ENCODE results near the gene FJX1.
A peak's percentile ranks its signal among the peaks of the same experiment; 100 is the strongest.
"Not testable (repeated sequence)": the region's sequence is repeated elsewhere in the genome, so short reads cannot be mapped to it uniquely, and the experiment has no call there.

Gene FJX1

DNA sequence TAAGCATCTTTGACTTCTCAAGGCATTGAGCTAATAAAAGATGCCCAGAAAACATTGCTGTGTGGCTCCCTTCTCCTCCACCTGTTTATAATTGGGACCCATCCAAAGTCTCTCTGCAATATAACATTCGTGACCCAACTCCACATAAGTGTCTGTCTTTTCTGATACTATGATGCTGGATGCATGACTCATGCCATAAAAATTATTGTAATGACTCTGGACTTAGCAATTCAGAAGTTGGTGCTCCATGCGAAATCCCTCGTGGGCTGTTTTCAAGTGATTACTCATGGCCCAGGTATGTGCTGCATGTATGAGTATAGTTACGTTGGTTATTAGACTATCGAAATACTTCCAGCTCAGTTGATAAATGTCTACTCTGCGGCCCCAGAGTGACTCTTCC lies 11.7 kb downstream of the FJX1 start:
- H3K4me3 ChIP-seq (ENCODE audit: low read depth, low read length) = no peak overlapping the region

DNA sequence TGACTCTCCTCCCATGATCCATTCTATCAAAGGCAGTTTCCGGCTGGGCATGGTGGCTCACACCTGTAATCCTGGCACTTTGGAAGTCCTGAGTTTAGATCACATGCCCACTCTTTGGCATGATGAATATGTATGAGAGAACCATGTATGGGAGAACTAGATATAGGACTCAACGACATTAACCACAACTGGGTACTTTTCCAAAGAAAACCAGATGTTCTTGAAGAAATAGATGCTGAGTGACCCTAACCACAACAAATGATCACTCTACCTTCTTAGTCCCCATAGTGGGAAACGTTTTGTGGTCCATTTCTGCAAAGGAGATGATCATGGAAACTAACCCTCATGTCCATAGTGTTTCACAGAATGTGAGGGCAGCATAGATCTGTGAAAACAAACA lies 13.6 kb downstream of the FJX1 start:
- no peak overlapping the region for H3K4me3 ChIP-seq (ENCODE audit: low read depth, low read length)

DNA sequence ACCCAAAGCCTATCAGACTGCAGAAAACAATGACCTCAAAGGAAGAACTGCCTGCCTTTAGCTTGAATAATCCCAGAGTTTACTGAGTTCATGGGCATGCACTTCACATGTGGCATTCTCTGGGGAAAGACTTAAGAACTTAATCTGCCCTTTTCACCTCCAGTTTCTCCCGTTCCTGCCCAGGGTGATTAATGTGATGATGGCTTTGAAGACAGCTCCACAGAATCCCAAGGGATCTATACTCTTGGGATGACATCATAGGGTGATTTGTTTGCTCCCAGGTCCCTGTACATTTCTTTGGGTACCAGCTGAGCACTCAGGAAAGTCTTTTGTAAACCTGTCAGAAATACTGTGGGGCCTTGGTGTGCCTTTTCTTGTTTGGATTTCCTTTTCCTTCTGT lies 14.0 kb downstream of the FJX1 start:
- H3K4me3 ChIP-seq (ENCODE audit: low read depth, low read length) = no peak overlapping the region

DNA sequence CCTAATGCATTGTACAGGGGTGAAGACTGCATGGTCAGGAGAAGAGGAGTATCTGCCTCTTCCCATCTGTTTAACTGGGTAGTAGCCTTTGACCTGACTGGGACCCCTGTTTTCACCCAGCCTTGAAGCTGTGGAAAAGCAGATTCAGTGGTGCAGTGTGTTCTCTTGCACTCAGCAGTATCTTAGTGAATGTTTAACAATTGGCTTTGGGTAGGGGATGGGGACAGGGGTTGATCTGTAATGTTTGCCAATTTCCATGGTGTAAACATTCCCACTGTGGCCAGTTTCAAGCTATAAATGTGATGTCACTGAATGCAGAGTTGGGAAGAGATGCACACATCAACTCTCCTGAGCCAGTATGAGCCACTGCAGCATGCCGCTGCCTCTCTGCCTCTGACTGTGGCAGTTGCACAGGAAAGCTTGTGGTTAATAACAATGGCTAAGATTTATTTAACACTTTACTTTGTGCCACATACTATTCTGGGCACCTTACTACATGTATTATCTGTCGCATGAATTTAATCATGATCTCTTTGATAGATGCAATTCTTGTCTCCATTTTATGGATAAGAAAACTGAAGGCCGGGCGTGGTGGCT lies 15.7 kb downstream of the FJX1 start:
- H3K4me3 ChIP-seq (ENCODE audit: low read depth, low read length) = no peak overlapping the region

DNA sequence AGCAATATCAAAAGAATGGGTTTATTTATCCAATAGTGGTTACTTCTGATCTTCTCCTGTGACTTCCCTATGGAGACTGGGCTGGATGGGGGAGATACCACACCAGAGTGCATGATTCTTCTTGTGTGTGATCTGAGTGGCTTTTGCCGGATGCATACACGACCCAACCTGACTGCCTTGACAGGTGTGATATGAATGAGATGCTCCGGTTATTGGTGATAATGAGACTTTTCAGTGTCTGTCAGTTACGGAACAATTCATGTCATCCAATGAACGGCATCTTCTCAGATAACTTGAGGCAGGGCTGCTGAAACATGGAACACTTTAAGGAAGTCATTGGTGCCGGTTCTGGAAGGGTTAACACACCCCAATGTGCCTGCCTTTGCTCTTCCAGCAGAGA lies 17.7 kb downstream of the FJX1 start:
- H3K4me3 ChIP-seq (ENCODE audit: low read depth, low read length) = no peak overlapping the region

DNA sequence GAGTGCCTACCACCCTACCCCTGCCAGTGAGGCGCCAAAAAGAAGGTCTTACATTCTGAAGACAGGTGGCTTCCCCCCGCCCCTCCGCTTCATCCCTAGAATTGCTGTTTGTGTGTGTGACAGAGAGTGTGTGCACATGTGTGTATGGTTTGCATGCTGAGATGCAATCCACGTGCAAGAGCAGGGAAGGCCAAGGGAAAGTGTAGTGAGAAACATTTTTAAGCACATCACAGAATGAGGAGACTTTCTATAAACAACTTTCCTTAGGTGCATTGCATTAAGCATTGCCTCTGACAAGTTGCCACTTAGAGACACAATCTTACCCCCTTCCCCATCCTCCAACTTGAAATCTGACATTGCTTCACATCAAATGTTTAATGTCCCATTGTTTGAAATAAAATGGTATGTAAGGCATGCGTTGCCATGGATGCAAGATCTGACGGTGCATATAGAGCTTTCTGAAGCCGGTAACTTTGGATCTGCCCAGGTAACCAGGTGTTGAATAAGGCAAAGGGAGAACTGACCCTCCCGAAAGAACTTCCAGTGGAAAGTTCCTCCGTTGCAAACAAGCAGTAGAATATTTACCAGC lies 21.4 kb downstream of the FJX1 start:
- no peak overlapping the region for H3K4me3 ChIP-seq (ENCODE audit: low read depth, low read length)

DNA sequence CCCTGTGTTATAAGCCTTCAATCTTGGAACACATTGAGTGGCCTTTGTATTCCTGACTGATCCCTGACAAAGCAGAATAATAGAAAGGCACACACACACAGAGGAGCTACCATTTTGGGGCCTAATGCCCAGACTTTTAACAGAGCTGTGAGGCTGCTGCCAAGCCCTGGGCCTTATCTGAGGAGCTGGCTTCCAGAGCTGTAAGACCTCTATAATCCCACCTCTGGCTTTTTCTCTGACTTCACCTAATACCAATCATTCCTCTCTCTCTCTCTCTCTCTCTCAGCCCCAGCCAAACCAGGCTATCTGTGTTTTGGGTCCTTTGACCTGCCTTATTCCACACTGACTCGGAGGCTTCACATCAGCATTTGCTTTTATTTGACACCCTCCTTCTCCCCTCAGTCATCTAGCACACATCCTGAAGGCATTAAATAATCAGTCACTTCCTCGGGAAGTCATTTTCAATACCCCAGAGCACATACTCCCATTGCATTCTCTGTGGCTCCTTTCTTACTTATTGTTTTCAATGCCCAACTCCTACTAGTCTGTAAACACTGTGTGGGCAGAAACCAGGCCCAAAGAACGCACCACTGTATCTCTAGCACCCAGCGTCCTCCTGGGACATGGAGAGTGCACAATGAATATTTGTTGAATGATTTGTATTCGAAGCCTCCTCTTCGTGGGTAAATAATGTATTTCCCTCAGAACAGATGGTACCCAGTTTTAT lies 23.1 kb downstream of the FJX1 start:
- no peak overlapping the region for H3K4me3 ChIP-seq (ENCODE audit: low read depth, low read length)

DNA sequence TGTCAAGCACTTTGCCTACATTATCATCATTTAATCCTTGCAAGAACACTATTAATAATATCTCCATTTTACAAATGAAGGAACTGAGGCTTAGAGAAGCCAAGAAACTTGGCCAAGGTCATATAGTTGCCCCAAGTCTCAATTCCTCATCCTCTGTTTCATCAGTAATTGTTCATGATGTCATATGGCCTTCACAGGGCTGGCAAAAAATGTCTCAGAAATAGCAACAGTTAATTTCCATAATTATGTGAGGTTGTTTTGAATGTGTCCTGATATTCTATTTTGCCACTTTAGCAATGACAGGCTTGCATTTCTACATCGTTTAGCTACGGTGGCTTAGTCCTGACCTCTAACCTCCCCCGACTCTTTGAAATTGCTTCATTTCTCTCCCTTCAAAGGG lies 23.7 kb downstream of the FJX1 start:
- H3K4me3 ChIP-seq (ENCODE audit: low read depth, low read length) = no peak overlapping the region

DNA sequence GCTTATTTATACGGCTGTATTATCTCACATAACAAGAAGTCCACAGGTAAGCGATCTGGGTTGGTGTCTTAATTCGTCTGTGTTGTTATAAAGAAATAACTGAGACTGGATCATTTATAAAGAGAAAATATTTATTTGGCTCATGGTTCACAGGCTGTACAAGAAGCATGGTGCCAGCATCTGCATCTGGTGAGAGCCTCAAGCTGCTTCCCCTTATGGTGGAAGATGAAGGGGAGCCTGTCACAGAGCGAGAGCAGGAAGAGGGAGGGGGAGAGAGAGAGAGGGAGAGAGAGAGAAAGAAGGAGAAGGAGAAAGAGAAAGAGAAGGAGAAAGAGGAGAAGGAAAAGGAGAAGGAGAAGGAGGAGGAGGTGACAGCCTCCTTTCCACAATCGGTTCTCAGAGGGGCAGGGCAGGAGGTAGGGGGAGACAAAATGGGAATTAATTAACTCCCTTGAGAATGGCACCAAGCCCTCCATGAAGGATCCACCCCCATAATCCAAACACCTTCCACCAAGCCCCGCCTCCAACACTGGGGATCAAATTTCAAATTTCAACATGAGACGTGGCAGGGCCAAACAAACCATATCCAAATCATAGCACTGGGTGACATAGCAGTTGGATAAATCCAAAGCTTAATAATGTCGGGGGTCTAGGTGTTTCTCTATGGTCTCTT lies 29.3 kb downstream of the FJX1 start:
- H3K4me3 ChIP-seq (ENCODE audit: low read depth, low read length) = no peak overlapping the region

DNA sequence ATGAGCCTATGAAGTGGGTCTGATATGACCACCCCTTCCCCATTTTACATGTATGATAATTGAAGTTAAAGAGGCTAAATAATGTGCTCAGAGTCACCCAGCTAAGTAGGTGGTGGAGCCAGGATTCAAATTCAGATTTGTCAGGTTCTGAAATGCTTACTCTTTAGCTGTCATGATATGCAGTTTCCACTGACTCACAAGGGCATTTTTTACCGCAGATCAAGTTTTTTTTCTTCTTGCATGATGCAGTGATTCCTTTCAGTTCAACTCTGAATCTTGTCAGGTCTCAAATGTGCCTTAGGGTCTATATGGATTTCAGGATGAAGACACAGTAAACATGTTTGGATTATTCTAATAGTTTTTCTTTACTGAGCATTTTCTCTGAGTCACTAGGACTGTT lies 31.7 kb downstream of the FJX1 start:
- H3K4me3 ChIP-seq (ENCODE audit: low read depth, low read length) = no peak overlapping the region

DNA sequence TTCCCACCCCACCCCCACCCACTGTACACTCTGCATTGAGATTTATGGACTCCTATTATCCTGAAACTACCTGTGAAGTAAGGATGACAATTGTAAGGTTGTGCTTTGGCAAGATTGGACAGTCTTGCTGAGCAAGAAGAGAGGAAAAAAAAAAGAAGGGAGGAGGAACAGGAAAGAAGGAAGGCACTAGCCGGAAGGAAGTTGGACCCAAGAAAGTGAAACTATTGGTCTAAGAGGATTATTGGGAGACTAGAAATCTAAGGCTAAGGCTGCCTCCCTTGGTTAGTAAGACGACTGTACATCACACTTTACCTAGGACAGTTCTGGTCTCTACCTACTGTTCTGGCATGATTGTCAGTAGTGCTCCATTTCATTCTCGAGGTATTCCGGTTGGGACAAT lies 32.2 kb downstream of the FJX1 start:
- H3K4me3 ChIP-seq (ENCODE audit: low read depth, low read length) = no peak overlapping the region

DNA sequence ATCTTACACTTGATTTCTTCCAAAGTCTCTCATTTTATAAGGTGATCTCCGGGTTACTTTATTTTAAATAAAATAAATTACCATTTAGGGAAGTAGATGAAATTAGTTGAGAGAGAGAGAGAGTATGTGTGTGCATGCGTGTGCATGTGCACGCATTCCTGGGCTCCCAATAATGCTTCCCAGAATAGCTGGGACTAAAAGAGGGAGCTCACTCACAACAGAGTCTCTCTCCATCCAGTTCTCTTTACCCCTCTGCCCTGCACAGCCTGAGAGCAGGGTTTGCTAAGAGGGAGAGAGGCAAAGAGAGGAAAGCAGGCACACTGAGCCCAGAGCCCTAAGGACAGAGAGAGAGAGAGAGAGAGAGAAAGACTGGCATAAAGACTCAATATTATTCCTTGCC lies 33.0 kb downstream of the FJX1 start:
- no peak overlapping the region for H3K4me3 ChIP-seq (ENCODE audit: low read depth, low read length)

DNA sequence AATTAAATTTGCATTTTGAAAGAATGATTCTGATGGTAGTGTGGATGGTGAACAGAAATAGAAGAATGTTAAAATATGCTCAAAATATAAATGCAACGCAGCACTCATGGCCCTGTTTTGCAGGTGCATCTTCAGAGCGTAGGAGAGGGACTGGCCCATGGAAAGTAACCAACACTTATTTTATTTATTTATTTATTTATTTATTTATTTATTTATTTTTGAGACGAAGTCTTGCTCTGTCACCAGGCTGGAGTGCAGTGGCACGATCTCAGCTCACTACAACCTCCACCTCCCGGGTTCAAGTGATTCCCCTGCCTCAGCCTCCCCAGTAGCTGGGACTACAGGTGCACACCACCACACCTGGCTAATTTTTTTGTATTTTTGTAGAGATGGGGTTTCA lies 34.5 kb downstream of the FJX1 start:
- not testable (repeated sequence) for H3K4me3 ChIP-seq (ENCODE audit: low read depth, low read length)

DNA sequence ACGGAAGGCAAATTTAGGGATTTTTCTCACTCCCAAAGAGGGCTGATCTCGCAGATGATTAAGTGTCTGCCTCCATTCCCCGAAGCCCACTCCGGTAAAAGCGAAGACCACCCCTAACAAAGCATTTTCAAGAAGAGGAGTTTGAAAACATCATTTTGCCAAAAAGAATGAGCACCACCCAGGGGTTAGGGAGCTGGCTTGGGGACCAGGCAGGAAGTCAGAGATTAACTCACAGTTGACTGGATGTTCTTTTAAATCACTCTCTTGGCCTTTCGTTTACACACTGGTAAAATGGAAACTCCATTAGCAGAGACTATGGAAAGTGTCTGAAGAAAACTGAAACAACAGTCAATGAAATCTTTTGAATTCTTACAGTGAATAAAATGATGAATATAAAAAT lies 36.5 kb downstream of the FJX1 start:
- H3K4me3 ChIP-seq (ENCODE audit: low read depth, low read length) = no peak overlapping the region

DNA sequence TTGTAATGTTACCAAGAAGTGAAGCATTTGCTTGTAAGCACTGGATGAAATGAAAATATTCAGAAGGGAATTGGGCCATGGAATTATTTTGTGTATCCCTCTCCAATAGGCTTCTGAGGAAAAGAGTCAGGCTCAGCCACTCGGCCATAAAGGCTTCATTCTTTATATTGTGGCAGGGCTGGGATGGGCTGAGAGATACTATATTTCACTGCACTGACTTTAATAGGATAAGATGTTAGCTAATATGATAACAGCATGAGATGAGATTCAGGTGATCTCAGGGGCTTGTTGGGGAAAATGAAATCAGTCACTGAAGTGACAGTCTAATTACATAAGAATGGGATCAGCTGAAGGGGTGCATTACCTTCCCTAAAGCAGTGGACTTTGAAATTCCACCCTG lies 37.0 kb downstream of the FJX1 start:
- H3K4me3 ChIP-seq (ENCODE audit: low read depth, low read length) = no peak overlapping the region

DNA sequence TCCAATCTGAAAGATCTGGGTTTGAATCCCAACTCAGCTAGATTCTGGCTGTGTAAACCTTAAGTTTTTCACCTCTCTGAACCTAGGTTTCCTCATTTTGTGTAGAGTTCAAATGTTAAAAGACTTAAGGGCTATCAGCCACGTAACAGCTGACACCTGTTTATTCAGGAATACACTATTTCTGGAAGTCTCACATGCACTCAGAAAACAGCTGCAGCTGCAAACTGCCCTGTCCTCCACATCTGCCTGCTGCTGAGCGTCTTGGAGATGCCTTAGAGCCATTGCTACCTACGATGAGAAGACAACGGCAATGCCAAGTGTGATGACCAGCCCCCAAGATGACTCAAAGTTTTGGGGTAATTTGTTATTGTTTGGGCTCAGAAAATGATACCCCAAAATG lies 37.6 kb downstream of the FJX1 start:
- no peak overlapping the region for H3K4me3 ChIP-seq (ENCODE audit: low read depth, low read length)

DNA sequence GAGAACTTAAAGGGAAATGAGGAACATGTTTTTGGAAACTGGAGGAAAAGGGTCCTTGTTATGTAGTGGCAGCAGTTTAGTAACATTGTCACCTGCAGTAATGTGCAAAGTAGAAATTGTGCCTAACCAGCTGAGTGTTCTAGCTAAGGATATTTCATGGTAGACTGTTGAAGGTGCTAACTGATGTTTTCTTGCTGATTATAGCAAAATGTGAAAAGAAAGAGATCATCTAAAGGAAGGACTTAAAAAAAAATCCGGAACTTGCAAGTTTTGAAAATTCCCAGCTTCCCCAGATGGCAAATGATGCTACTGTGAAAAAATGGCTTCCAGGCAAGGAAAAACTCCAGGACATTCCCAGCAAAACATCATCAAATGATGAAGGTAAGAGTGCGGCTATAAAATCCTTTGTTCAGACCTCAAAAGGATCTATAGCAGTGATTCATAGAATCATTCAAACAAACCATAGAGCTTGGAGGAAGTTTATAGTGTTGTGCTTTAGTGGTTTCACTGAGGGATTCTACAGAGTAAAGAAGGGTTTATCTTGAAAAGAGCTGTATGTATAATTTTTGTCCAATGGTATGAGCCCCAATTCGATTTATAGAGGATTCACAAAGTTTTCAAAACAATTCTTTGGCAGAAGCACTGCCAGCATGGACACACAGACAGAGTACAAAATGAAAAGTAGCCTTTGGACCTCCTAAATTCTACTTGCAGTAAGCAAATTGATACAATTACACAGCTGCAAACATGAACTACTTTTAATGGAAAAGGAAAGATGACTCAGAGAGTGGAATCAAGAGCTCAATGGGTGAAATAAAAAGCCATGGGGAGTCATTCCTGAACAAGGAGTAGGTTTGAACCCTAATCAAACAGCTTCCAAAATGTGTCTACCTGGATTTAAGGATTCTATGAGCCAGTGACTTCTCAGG lies 40.0 kb downstream of the FJX1 start:
- no peak overlapping the region for H3K4me3 ChIP-seq (ENCODE audit: low read depth, low read length)

DNA sequence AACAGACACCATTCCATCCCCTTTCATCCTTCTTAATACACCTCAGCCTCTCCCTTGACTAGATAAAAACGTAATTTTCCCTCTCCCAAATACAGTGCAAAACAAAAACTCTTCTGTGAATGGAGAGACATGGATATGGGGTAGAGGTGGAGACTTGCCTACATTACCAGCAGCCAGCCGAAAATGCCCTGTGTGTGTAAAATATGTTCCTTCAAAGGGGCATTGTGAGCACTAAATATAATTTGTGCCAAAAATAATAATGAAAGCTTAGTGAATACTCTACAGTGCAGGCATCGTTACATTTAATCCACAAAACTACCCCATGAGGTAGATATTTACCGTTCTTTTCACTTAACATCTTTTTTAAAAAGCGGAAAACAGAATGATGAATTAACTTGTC lies 43.3 kb downstream of the FJX1 start:
- H3K4me3 ChIP-seq (ENCODE audit: low read depth, low read length) = no peak overlapping the region

DNA sequence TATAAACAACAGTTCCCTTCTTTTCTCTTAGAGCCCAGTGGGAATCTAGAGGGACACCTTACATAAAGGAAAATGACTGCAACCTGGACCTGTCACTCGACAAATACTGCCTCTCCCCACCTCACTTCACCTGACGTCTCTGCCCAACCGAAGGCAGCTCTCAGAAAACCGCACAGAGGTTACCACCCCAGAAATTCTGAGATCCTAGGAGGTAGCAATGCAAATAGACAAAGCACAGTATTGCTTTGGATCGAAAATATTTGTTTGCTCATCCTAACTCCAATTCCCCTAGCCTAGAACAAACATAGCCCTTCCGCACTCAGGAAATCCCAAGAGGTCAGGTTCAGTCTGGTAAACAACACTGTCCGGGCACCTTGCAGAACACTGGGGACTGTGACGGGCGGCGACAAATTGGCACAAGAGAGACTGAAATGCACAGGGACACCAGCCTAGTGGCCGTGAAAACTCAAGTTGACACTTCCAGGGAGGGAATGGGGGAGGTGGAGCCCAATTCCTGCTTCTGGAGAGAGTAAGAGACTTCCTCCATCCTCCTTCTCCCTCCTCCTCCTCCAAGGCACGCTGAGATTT lies 43.9 kb downstream of the FJX1 start:
- H3K4me3 ChIP-seq (ENCODE audit: low read depth, low read length) = peak overlapping the region; percentile 59

DNA sequence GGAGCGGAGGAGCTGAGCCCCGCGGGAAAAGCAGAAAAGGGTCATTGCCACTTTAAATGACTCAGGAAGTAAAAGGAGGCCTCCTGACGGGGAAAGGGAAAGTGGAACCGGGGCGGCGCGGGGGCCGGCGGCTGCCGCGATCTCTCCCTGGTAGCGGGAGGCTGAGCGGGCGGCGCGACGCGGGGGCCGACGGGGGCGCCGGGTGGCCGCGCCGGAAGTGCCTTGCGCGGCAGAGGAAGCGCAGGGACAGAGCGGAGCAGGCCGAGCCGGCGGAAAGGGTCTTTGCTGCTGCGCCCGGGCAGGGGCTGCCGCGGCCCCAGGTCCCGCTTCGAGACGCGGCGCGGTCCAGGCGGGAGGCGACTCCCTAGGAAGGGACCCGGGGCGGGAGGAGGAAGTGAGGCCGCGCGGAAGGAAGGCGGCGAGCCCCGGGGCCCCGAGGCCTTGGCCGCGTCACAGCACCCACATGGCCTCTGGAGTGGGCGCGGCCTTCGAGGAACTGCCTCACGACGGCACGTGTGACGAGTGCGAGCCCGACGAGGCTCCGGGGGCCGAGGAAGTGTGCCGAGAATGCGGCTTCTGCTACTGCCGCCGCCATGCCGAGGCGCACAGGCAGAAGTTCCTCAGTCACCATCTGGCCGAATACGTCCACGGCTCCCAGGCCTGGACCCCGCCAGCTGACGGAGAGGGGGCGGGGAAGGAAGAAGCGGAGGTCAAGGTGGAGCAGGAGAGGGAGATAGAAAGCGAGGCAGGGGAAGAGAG lies 44.6 kb downstream of the FJX1 start, which contains the start of gene TRIM44:
Gene TRIM44 (plus strand): TSS at position 127 of the 759 bp plus-strand sequence. CDS start 337 bp downstream, at position 464.
- peak within 1 kb of the TSS; percentile 59 for H3K4me3 ChIP-seq (ENCODE audit: low read depth, low read length)
